Kidney tubule cell (primary cell): ENCODE data around the gene KRTAP5-1.

Source experiments
- DNase-seq: peaks from one replicate; pipeline ENCODE4 v3.0.0-alpha.2; 2018; ENCODE audit warnings: low spot score

KRTAP5-1 gene

DNA sequence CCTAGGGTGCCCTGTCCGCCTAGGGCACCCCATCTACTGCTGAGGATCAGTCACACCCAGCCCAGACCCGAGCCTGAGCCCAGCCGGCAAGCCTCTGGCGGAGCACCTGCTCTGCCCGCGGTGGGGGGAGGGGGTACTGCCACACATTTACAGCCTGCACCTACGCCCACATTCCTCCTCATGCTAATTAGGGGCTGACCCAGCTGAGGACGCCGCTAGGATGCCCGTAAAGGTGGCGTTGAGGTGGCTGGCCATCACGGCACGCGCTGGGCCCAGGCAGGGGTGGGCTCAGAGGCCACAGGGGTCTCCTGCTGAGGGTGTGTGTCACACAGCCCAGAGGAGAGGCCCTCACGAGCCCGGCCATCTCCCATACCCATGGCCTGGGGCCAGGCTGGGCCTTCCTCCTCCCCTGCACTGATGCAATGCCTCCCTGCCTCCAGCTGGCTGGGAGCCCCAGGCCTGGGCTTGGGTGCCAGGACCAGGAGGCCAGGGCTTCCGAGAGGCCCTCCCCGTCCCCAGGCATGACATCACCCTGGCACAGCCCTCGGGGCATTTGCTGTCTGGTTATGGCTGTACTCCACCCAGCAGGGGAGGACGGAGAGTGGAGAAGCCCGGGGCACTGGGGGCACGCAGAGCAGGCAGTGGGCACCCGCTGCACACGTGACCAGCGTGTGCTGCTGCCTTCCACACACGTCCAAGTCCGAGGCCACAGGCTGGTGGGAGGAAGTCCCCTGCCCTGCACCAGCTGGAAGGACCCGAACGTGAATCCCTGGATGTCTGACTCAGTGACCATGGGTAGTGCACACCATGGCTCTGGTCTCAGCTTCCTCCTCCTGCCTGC is 25.8 kb downstream of the KRTAP5-1 start:
- DNase-seq = peak; percentile 97

DNA sequence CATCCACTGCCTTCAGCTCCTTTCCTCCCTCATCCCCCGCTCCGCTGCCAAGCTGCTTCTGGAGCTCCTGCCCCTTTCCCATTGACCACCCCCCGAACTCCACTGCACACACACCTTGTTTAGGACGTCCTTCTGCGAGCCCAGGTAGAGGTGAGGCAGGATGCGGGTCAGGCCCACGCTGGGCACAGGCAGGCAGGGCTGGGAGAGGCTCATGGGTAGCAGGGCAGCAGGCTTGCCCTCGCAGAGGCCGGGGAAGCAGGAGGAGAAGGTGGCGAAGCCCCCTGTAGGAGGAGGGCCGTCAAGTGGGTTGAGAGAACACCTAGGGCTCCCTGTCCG is 26.3 kb downstream of the KRTAP5-1 start:
- no peak for DNase-seq

DNA sequence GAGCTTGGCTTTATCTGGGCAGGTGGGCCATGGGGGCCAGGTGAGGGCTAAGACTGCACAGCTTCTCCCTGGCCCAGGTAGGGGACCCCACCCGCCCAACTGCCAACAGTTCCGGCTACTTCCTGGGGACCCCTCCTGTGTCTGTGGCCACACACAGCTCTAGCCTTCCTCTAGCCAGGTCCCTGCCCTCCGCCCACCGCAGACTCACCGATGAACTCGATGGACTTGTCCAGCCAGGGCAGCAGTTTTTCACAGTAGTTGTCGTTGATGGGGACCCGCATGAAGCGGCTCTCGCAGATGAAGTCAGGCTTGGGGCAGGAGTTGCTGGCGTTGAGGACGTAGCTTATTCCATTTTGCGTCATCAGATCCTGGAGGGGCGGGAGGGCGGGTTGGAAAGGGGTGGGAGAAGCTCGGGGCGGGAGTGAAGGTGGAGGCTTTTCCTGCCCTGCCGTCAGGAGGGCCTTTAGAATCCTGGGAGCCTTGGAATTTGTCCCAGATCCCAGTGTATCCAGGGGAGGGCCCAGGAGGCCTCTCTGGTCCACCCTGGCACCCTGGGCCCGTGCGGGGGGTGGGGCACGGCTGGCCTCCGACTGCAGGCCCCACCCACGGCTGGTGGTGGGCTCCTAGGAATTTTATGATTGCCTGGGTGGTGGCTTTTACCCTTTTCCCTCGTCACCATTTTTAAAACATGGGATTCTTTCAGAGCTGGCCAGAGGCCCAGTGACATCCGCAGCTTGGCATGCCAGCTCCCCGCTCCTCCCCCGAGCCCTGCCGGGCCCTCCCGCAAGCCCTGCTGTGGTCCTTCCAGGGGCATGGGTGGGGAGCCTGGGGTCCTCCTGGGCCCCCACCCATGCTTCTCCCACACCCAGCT is 26.9 kb downstream of the KRTAP5-1 start:
- DNase-seq = peak; percentile 90

DNA sequence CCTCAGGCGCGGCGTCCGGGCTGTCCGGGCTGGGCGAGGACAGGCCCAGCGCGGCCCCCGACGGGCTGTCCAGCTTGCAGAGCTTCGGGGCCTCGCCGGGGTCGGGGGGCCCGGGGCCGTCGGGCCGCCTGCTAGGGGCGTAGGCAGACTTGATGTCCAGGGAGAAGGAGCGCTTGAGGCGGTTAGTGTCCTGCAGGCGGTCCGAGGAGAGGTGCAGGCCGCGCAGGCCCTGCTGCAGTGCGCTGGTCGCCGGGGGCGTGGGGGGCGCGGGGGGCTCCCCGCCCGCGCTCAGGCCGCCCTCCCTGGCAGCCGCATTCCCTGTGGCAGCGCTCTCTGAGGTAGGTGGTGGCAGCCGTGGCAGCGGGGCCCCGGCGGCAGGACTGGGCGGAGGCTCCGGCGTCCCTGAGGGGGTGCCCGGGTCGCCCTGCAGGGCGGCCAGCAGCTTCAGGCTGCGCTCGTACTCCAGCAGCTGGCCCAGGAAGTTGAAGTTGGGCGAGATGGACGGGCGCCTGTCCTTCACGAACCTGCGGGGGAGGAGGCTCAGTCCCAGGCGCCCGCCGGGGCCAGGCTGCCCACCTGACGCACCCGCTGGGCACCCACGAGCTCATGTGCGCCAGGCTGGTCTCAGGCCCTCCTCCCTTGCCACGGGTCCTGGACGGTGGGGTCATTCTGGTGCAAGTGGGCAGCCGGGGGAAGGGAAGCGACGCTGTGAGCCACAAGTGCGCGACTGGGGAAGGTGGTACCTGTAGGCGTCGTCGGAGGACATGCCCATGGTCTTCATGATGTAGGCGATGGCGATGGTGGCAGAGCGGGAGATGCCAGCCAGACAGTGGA is 27.8 kb downstream of the KRTAP5-1 start:
- no peak for DNase-seq

DNA sequence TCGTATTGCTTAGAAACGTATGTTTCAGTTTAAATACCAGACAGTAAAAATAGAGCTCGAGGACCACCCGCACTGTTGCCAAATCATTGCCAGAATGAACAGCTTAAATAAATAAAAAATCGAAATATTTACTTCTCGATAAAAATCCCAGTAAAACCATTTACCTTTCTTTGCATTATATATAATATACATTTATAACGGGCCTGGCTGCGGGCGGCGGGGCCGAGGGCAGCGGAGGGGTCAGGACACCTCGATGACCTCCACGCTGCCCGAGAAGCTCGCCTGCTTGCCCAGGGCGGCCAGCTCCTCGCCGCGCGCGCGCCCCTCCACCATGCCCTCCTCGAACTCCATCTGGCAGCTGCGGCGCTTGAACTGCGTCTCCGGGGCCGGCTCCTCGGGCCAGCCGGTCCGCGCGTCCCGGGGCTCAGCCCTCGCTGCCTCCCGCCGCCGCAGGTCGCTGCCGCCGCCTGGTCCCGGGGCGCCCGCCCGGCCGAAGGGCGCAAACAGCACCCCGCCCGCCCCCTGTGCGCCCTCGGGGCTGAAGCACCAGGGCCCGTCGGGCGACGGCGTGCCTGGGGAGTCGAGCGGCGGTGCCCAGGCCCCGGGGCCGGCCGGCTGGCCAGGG is 28.7 kb downstream of the KRTAP5-1 start:
- DNase-seq = no peak

DNA sequence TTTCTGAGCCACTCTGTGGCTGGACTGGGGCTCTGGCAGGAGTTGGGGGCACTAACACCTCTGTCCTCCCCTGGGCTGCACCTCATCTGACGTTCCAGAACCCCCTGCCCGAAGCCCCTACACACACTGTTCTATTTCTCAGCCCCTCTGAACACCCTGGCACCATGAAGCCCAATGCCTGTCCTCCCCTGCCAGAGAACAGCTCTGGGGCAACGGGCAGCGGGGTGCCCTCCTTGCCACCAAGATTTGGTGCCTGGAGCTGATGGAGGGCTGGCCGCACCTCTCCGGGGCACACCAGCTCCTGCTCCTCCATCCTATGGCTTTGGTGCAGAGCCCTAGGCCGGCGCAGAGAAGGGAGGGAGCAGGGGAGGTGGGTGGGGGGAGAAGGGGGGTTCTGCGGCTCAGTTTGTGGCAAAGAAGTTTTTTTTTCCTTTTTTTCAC is 29.4 kb downstream of the KRTAP5-1 start:
- DNase-seq = no peak

DNA sequence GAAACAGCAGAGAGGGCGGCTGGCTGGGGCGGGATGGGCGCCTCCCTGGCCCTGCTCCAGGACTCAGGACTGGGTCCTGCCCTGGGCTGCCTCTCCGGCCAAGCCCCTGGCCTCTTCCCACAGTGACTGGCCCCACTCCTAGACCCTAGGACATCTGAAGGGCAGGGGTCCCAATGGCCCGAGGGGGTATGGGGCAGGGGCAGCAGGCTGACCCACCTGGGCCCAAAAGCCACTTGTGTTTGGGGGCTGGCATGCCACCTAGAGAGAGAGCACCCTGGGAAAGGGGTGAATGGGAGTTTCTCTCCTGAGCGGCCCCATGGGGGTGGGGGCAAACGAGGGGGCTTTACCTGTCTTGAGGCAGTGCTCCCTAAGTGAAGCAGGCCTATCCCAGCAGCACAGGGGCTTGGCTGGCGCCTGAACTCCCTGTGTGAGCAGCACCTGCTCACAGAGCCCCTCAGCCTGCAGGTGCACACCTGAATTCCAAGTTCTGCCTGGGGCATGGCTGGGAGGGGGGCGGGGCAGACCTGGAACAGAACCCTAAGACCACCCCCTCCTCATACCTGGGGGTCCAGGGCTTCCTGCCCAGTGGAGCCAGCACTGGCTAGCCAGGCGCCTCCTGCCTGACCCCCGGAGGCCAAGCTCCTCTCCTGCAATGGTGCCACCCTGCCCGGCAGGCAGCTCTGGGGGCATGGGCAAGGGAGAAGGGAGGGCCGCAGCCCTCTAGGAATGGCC is 29.9 kb downstream of the KRTAP5-1 start:
- DNase-seq = no peak

DNA sequence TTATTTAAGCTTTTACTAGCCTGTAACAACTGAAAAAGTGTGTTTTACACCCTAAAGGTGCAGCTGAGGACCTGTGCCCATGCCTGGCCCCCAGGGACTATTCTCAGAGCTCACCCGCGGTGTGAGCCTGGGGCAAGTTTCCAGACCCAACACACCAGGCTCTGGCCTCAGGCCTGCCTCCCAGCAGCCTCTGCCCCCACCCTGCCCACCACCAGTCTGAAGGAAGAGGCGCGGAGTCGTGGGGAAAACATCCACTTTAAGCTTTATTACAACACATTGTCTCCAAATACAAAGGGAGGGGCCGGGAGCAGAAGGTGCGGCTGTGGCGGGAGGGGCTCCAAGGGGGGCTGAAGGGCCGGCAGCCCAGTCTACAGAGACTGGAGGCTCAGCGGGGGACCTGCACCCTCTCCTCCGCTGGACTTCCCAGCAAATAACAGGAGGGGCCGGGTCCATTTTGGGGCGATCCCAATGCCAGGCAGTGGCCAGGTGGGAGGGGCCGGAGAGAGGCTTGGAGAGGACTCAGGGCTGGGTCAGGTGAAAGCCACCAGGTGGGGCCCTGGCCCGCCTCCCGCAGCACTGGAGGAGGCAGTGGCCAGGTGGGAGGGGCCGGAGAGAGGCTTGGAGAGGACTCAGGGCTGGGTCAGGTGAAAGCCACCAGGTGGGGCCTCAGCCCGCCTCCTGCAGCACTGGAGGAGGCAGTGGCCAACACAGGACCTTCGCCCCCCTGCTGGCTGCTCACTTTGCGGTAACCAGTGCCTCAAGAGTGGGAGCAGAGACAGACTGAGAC is 31.1 kb downstream of the KRTAP5-1 start:
- DNase-seq = peak; percentile 92

DNA sequence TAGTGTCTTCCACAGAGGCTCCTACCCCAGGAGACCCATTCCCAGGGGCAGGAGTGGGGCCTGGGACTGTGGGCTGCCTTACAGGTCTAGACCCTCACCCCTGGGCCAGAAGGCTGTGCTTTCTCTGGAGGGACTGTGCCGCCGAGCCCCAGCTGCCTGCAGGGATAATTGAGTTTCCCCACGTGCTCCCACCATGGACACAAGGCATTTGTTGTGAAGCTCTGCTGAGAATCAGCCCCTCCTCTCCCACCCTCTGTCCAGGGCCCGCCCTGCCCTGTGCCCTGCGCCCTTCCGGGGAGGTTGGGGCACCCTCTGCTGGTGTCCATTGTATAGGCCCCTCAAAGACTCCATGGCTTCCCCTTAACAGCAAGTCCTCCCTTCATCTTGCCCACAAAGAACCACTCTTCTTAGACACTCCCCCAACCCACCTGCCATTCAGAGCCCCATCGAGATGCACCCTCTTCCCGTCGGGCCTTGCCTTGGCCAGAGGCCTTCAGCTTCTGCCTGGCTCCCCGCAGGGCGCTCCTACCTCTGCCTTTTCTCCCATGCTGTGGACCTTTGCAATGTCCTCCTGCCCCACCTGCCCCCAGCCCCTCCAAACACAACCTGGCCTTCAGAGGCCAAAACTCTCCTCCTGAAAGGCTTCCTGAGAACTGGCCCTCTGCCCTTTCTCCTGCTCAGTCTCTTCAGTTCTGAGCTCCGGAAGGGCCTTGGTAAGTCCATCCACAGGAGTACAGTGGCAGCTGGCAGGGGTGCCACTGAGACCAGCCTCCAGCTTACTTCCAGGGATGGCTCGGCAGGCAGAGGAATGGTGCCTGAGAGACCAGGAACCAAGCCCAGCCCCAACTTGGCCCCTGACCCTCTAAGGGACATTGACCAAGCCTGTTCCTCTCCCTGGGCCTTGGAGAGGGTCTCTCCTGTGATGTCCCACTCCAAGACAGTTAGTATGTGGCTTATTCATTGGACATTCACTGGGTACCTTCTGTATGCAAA is 35.4 kb downstream of the KRTAP5-1 start:
- DNase-seq = no peak

DNA sequence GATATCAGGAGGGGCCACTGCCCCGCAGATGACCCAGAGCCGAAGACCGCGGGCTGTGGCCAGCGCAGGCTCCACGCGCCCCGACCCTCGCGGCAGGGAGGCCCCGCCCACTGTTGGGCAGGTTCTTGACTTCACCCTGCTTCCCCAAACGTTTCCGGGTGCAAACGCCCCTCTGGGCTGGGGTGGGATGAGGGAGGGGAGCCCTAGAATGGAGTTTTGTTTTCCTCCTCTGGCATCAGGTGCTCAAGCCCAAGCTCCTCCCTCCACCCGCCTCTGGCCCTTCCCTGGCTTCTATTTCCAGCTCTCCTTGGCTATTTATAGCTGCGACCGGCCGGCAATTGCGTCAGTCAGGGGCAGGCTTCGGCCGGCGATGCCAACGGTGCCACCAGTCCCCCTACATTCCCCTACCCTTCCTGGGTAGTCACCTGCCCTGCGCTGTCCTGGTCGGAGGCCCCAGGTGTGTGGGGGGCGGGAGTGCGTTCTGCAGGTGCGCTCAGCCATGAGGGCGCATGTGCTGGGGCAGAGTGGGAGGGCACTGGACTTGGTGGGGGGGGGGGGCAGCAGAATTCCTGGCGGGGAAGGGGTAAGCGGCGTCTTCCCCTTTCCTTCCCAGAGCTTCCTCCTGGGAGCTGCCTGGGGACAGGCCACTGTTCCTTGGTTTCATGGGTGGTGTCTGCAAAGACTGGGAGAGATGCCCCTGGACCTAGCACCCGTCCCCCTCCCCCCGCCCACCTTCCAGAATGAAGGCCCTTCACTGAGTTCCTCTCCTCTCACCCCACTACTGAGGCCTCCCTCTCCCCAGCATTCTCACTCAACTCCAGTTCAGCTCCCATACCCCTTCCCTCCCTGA is 36.6 kb downstream of the KRTAP5-1 start:
- DNase-seq = peak; percentile 90

DNA sequence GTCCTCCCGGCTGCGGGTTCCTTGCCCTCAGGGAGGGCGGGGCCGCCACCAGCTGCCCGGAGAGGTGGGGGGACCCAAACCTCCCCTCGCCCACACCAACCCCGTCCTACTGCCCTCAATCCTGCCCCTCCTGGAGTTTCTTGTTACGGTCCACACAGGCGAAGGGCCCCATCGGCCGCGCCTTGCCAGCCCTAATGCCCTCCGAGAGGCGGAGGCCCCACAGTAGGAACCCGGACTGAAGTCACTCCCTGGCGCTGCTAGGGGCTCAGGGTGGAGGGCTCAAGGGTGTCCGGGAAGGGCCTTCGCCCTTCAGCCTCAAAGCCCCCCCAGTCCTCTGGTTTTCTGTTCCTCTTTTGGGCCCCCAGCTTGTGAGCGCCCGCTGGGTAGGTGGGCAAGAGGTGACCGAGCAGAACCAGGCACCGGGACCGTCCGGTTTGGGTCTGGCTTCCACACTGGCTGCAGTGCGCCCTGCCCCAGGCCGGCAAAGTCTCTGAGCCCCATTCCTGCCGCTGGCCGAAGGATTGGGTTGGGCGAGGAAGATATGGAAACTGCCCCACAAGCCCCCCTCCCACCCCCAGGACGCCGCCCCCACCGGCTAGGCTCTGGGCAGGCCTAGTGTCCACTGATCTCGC is 37.5 kb downstream of the KRTAP5-1 start:
- DNase-seq = no peak

DNA sequence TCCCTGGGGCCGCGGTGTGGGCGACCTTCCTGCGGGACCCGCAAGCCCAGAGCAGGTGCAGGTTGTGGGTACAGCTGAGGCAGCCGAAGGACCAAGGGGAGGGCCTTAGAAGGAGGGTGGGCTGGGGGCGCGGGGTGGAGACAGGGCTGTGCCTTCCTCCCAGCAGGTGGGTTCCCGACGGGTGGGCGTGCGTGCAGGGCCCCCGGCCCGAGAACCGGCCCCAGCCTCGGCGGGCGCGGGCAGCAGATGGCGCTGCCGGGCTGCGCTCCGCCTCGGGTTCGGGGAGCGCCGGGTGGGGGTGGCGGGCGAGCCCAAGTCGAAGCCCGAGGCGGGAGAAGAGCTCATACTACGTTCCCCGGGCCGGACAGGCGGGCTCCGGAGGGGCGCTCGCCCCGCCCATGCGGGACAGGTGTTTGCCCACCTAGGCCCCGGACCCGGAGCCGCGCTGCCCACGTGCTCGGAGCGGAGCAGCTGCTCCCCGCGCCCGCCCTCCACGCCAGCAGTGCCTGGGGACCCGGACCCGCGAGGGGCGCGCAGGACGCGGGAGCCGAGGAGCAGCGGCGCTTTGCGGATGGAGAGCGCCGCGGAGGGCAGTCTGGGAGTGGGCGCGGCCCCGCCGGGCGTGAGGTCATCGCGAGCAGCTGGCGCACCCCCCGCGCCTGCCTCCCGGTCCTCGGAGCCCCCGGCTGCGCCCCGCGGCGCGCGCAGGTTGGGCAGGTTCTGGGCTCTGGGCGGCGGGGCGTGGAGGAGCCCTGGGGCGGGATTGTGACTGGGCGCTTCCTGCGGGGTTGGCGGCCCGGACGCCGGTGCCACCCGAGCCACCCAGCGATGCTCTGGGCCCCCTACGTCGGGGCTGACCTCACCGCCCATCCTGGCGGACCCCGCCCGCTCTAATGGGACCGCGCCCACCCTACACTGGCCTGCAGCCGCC is 38.3 kb downstream of the KRTAP5-1 start:
- peak; percentile 65 for DNase-seq

DNA sequence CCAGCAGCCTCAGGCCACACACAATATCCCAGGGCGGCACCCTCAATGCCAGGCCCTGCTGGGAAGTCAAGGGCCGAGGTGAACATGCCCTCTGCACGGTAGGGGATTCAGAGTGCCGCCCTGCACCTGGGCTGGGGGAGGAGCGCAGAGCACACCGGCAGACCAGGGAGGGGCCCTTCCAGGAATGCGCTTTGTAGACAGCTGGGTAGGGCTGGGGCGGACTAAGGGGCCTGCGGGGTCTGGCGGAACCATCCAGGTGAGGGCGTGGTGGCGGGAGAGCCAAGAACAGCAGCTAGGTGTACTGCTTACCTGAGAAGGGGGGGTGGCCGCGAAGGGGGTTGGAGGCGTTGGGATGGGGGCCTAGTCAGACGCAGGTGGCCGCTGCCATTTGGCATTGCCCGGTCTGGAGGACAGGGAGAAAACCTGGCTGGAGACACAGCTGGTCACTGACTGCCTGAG is 39.0 kb downstream of the KRTAP5-1 start:
- DNase-seq = no peak

DNA sequence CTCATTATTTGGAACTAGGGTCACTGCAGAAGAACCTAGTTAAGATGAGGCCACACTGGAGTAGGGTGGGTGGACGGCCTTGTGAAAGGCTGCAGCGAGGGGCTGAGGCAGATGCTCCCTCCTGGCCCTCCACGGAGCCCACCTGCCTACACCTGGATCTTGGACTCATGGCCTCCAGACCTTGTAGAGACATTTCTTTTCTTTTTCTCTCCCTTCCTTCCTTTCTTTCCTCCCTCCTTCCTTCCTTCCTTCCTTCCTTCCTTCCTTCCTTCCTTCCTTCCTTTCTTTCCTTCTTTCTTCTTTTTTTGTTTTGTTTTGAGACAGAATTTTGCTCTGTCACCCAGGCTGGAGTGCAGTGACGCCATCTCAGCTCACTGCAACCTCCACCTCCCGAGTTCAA is 39.7 kb downstream of the KRTAP5-1 start:
- DNase-seq = no peak

DNA sequence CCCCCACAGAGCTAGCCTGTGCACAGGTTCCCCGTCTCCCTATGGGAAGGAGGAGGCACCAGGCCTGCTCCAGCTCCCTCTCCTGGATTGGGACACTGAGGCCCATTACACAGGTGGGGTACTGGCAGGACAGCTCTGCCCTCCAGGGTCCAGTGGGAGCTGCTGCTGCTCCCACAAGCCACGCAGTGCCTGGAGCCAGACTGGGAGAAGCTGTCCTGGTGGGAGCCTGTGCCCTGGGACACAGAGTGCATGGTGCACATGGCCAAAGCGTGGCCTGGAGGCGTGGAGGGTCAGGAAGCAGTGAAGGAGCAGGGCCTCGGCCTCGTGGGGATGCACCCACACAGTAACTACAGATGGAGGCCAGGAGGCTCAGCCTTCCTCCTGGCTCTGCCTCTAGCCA is 40.5 kb downstream of the KRTAP5-1 start:
- no peak for DNase-seq

DNA sequence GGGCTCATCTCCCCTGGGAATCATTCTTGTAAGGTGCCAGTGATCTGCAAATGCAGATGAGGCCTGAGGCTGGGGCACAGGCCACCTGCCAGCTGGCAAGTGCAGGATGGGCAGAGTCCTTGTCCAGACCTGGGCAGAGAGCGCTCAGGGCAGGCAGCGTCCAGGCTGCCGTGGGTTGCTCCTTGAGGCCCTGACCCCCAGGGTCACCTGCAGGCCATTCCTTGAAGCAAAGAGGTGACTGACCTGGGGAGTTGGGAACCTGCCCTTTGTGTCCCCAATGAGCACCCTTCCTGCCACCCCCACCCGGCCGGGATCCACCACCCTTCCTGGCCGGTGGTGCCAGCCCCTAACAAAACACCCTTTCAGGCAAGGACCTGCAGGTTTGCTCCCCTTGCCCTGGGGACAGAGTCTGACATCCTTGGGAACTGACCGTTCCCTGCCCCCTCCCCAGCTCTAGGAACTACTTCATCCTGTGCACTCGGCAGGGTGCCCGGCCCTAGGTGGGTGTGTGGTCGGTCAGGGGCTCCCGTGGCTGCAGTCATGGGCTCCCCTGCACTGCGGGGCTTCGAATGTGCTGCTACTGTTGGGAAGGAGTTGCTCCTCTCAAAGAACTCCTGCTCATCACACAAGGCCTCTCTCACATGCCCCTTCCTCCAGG is 41.3 kb downstream of the KRTAP5-1 start:
- DNase-seq = no peak
